ENCODE measurements around the gene SPOCK2.
"Not testable (repeated sequence)": the region's sequence is repeated elsewhere in the genome, so short reads cannot be mapped to it uniquely, and the experiment has no call there.

The SPOCK2 gene

GRCh38 chr10:72087969-72088888 is at the start of gene SPOCK2:
SPOCK2 (minus strand) TSS chr10:72088551; CDS start chr10:72088328, 223 bp downstream.
- no peak for DNase-seq (ENCODE audit: low spot score)

GRCh38 chr10:72137583-72137982 is 49.2 kb upstream of the SPOCK2 start:
- no peak for DNase-seq (ENCODE audit: low spot score)

GRCh38 chr10:72136225-72136624 is 47.9 kb upstream of the SPOCK2 start:
- DNase-seq (ENCODE audit: low spot score) = not testable (repeated sequence)

GRCh38 chr10:72134785-72135767 is 46.7 kb upstream of the SPOCK2 start:
- no peak for DNase-seq (ENCODE audit: low spot score)

GRCh38 chr10:72133517-72133916 is 45.2 kb upstream of the SPOCK2 start:
- DNase-seq (ENCODE audit: low spot score) = no peak

- no peak for DNase-seq (ENCODE audit: low spot score)
These were observed 44.5 kb upstream of the SPOCK2 start for GRCh38 chr10:72132854-72133253.

GRCh38 chr10:72127571-72127970 is 39.2 kb upstream of the SPOCK2 start:
- no peak for DNase-seq (ENCODE audit: low spot score)

GRCh38 chr10:72126872-72127232 is 38.5 kb upstream of the SPOCK2 start:
- no peak for DNase-seq (ENCODE audit: low spot score)

- no peak for DNase-seq (ENCODE audit: low spot score)
These were observed 38.0 kb upstream of the SPOCK2 start for GRCh38 chr10:72126184-72126871.

- DNase-seq (ENCODE audit: low spot score) = no peak
These were observed 36.6 kb upstream of the SPOCK2 start for GRCh38 chr10:72124989-72125388.

- DNase-seq (ENCODE audit: low spot score) = no peak
These were observed 36.0 kb upstream of the SPOCK2 start for GRCh38 chr10:72124381-72124780.

GRCh38 chr10:72123616-72124015 is 35.3 kb upstream of the SPOCK2 start:
- no peak for DNase-seq (ENCODE audit: low spot score)

GRCh38 chr10:72122221-72122620 is 33.9 kb upstream of the SPOCK2 start:
- DNase-seq (ENCODE audit: low spot score) = no peak

- DNase-seq (ENCODE audit: low spot score) = no peak
These were observed 33.0 kb upstream of the SPOCK2 start for GRCh38 chr10:72121389-72121788.

- DNase-seq (ENCODE audit: low spot score) = no peak
These were observed 28.0 kb upstream of the SPOCK2 start for GRCh38 chr10:72116372-72116771.

GRCh38 chr10:72114706-72115450 is 26.5 kb upstream of the SPOCK2 start:
- no peak for DNase-seq (ENCODE audit: low spot score)

- no peak for DNase-seq (ENCODE audit: low spot score)
These were observed 22.5 kb upstream of the SPOCK2 start for GRCh38 chr10:72110673-72111401.

GRCh38 chr10:72109636-72110157 is 21.3 kb upstream of the SPOCK2 start:
- DNase-seq (ENCODE audit: low spot score) = no peak

- DNase-seq (ENCODE audit: low spot score) = no peak
These were observed 20.7 kb upstream of the SPOCK2 start for GRCh38 chr10:72108830-72109635.

GRCh38 chr10:72108004-72108370 is 19.6 kb upstream of the SPOCK2 start:
- not testable (repeated sequence) for DNase-seq (ENCODE audit: low spot score)

Data from left forelimb (tissue), 1 donor.